T-helper 2 cell (primary cell): ENCODE measurements around the gene ALOX15.
A peak's percentile ranks its signal among the peaks of the same experiment; 100 is the strongest.
"Not testable (repeated sequence)": the region's sequence is repeated elsewhere in the genome, so short reads cannot be mapped to it uniquely, and the experiment has no call there.

ENCODE experiments used
- DNase-seq, 5 experiments: peaks; one replicate each; pipeline versions ENCODE4 v3.0.0 to v3.0.0-alpha.2; 2012 to 2022

Gene ALOX15

DNA sequence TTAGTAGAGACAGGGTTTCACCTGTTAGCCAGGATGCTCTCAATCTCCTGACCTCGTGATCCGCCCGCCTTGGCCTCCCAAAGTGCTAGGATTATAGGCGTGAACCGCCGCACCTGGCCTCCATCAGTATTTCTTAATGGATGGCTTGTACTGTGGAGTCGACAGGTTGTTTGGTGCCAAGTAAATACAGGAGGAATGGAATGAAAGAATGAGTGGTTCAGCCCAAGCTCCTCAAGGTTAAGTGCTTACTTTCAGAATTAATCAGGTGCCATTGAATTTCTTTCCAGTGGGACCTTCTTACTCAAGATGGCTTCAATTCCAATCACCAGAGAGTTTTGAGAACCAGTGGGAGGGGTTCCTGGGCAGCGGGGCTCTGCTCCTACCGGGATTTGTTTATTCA lies 25.0 kb downstream of the ALOX15 start:
- no peak for DNase-seq

DNA sequence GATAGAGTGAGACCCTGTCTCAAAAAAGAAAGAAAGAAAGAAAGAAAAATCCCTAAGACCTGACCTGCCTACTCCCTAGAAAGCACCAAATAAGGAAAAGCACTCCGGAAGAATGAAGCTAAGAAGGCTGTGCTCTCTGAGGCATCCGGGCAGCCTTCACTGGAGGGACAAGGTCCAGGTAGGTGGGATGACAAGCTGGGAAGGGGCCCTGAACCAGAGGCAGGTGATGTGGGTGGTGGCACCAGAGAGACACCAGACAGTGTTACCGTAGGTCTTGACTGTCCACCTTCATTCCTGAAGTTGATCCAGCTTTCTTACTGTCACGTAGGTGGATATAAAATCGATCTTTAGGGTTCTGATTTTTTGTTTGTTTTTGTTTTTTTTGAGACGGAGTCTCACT lies 30.8 kb downstream of the ALOX15 start:
- DNase-seq = no peak

DNA sequence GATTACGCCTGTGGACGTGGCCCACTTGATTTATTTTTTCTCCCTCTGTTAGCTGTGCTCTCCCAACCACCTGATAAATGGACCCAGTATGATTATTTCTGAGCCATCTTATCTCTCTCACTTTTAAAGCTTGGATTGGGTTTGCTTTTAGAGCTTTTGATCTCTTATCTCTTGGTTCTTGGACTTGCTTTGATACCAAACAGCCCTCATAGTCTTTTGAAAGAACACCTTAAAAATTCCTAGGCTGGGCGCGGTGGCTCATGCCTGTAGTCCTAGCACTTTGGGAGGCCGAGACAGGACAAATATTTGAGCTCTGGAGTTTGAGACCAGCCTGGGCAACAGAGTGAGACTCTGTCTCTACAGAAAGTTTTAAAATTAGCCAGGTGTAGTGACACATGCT lies 31.3 kb downstream of the ALOX15 start:
- no peak for DNase-seq

DNA sequence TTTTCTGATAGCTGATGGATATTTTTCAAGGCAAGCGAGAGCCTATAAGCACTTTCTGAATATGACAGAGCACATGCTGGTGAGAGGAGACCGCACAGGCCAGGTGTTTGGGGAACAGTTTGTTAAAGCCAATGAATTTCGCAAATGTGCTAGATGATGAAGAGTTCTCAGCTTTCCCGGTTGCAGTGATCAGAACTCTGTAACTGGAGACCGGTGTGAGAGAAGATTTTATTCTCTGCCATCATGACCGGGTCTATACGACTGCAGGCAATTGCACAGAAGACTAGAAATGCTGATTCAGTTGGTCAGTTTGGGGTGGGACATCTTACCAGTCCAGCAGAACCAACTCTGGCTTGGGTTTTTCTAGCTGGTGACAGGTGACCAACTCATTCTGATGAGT lies 31.7 kb downstream of the ALOX15 start:
- no peak for DNase-seq

DNA sequence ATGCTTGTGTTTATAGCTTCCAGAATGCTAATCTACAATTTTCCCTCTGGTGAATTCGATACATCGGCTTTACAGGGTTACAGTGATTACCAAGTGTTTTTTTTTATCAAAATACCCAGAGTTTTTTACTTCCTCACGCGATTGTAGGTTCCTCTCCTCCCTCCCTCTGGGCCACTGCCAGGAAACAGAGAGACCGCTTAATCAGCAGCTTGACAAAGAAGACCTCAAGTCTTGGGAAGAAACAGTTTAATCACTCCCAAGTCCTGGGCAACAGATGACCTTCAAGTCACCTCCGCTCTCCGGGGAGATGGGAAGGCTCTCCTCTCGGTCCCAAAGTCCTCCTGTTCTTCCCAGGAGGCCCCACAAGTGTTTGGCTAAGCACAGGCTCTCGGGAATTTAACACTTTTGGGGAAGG lies 33.7 kb downstream of the ALOX15 start:
- DNase-seq = no peak

DNA sequence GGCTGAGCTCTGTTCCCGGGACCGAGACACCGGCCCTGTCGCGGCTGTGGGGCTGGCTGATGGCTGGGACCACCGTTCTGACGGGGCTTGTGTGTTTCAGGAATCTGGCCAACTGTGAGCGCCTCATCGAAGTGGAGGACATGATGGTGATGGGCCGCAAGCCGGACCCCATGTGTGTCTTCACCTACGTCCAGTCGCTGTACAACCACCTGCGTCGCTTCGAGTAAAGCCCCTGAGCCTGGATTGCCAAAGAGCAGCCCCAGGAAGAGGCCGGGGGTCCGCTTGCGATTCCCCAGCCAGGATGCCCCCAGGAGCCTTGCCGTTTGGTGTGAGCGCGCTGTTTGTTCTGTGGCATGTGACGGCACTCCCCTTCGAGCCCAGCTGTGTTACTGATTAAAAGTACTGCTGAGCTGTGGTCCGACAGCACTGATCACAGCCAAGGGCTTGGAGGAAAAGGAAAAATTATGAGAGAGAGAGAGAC lies 34.2 kb downstream of the ALOX15 start:
- no peak for DNase-seq

DNA sequence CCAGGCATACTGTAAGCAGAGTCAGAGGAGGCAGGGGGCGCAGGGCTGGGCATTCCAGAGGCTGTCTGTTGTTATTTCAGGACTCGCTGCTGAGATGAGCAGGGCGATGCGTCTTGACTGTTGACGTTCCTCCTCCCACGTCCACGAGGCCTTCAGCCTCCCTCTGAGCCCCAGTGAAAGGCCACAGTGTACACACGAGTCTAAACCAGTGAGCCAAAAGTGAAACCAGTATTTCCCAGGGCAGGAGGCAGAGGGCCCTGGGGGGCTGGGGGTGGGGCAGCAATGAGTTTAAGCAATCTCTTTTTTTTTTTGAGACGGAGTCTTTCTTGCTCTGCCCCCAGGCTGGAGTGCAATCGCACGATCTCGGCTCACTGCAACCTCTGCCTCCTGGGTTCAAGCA lies 35.7 kb downstream of the ALOX15 start:
- DNase-seq = no peak

DNA sequence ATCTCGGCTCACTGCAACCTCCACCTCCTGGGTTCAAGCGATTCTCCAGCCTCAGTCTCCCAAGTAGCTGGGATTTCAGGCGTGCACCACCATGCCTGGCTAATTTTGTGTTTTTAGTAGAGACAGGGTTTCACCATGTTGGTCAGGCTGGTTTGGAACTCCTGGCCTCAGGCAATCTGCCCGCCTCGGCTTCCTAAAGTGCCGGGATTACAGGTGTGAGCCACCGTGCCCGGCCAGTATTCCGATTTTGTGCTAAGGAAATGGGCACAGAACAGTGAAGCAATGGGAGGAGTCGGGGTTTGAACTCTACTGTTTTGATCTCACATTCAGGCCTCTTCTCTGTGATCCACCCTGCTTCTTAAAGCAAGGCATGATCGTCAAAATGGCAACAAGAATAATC lies 36.7 kb downstream of the ALOX15 start:
- not testable (repeated sequence) for DNase-seq

DNA sequence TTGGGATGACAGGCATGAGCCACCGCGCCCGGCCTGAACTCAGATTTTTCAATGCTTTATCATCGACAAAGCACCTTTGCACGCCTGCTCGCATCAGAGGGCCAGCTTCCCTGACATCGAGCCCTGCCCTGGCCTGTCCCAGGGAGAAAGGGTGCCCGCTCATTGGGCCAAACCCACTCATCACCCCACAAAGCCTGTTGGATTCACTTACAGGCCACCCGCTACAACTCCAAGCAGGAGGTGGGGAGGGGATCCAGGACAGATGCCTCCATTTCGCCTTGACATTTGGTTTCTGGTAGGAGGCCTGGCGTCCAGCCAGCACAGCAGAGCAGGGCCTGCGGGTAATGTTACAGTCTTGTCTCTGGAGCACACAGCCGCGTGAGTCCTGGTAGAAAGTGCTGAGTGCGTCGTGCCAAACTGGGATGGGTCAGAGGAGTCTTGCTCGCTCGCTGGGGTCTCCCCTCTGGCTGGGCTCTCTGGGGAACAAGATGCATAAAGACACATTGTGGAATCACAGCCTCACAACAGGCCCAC lies 37.3 kb downstream of the ALOX15 start:
- DNase-seq = no peak

DNA sequence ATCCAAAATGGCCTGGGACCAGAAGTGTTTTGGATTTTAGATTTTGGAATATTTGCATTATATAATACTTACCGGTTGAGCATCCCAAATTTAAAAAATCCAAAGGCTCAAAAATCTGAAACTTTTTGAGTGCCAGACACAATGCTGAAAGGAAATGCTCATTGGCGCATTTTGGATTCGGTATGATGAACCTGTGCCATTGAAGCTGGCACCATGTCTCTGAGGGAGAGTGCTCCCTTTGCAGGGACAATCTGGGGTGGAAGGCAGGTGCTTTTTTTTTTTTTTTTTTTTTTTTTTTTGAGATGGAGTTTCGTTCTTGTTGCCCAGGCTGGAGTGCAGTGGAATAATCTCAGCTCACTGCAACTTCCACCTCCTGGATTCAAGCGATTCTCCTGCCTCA lies 39.4 kb downstream of the ALOX15 start:
- no peak for DNase-seq

DNA sequence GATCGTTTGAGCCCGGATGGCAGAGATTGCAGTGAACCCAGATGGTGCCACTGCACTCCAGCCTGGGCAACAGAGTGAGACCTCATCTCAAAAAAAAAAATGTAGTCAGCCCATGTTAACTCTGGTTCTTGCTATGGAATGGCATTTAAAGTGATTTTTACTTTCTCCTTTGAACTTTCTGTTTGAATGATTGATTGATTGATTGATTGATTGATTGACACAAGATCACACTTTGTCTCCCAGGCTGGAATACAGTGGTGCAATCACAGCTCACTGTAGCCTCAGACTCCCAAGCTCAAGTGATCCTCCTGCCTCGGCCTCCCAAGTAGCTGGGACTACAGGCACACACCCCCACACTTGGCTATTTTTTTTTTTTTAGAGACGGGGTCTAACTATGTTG lies 40.2 kb downstream of the ALOX15 start:
- no peak for DNase-seq

DNA sequence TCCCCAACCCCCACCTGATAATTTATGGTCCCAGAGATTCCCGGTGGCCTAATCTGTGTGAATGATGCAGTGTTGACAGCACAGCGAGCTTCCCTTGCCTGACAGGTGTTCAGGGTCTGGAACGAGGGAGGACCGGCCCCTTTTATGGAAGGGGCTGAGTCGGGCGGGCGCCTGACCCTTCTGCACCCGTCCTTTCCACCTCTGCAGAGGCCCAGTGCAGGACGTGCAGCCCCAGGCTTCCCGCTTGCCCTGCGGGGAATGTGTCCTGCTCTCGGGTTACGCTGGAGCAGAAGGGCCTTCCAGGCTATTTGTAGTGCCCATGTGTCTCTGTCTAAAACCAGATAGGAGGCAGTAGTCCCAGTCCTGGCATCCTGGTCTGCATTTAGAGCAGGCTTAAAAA lies 40.9 kb downstream of the ALOX15 start:
- no peak for DNase-seq

DNA sequence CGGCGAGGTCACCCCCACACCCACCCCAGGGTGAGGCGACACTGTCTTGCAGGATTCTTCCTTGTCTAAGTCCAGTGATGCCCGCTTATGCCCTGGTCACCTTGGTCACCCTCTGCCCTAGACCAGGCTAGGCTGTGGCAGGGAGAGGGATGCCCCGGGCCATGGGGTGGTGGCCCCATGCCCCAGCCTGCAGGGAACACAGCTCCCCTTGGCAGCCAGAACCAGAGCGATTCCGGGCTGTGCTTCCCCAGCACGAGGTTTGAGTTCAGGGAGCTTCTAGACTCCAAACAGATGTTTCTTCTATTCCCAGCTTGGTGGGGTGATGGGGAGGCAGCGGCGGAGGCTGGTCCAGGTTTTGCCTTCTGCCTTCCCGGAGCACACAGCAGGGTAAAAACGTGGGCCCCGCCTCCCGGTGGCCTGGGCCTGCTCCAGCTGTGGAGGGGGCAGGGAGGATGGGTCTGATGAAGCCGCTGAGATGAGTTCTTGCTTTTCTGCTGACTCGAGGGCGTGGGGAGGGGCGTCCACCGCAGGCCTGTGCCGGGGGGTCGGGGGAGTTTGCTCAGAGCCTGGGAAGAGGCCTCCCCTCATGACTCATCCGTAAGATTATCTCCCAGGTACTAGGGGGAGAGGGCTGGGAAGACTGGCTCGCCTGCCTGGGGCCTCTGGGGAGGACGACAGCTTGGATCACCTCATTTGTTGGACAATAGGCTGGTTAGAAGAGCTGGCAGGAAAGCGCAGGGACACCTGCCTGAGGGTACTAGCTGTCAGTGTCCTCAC lies 41.8 kb downstream of the ALOX15 start:
- no peak for DNase-seq

DNA sequence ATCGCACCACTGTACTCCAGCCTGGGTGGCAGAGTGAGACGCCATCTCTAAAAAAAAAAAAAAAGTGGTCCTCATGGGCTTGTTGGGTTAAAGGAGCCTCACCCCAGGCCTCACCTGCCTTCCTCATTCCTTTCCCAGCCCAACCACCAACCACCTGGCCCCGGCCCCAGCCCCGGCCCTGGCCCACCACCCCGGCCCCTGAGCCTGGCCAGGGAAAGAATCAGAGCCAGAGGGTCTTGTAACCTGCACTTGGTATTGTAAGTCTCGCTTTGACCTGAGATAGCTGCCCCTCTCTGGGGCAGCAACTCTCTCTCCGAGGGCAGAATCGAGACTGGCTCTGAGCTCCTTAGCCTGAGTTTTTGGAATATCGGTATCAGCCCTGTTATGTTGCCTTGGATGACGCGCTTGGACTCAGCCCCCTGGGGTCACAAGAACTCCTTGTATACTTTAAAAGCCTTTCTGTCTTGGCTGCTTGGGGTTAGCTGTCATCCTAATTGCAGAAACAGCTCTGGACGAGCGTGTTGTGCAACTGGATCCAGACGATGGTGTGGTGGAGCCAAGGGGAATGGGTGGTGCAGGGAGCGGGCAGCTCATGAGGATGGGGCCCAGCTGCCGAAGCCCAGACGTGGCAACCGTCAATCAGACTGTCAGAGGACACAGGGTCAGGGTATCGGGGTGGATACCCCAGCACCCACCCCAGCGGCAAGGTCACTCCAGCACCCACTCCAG lies 42.5 kb downstream of the ALOX15 start:
- no peak for DNase-seq

DNA sequence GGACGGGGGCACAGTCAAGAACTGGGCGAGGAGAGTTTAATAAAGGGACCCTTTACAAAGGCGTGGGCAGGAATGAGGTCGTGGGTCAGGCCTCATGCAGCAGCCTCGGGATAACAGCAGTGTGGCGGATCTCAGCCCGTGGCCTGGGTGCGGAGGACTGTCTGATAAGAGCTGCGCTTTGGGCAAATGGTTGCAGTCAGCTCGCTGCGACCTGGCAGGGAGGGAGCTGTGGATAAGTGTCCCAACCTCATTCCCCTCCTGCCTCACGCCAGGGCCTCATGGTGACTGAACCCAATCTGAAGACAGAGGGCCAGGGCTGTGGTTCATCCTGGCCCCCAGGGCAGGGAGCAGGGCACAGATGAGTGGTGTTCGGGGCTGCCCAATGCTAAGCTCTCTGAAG lies 43.5 kb downstream of the ALOX15 start:
- no peak for DNase-seq

DNA sequence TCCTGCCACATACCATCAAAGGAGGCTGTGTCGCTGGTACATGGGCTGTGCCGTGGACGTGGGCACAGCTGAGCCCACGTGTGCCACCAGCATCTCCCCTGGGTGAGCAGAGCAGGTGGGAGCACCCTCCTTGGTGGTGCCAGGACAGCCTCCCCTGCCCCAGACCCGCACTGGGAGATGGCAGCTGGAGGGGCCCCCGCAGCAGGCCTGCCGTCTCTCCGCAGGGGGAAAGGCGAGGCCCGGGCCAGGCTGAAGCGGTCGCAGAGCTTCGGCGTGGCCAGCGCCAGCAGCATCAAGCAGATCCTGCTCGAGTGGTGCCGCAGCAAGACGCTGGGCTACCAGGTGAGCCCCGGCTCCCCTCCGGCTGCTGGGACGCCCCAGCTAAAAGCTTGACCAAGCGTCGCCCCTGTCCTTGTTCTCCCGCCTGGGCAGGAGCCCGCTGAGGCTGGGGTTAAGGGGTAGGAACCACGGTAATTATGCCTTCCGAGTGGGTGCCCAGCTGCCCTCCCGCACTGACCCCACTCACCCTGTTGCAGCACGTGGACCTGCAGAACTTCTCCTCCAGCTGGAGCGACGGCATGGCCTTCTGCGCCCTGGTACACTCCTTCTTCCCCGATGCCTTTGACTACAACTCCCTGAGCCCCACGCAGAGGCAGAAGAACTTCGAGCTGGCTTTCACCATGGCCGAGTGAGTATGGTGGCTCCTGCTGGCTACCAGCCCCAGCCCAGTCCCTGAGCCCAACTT lies 44.7 kb downstream of the ALOX15 start:
- DNase-seq = no peak

DNA sequence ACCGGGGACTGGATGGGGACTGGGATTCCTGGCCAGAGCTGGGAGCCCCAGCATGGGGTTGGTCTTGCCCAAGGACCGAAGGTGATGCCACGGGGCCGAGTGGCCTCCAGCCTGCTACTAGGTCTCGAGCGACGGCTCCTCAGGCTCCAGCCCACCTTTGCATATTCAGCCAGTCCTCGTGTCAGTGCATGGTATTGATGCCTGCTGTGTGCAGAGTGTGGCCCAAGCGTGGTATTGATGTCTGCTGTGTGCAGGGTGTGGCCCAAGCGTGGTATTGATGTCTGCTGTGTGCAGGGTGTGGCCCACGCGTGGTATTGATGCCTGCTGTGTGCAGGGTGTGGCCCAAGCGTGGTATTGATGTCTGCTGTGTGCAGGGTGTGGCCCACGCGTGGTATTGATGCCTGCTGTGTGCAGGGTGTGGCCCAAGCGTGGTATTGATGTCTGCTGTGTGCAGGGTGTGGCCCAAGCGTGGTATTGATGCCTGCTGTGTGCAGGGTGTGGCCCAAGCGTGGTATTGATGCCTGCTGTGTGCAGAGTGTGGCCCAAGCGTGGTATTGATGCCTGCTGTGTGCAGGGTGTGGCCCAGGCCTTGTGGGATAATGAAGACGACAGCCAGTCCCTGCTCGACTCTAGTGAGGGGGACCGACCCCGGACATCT lies 45.7 kb downstream of the ALOX15 start:
- not testable (repeated sequence) for DNase-seq

DNA sequence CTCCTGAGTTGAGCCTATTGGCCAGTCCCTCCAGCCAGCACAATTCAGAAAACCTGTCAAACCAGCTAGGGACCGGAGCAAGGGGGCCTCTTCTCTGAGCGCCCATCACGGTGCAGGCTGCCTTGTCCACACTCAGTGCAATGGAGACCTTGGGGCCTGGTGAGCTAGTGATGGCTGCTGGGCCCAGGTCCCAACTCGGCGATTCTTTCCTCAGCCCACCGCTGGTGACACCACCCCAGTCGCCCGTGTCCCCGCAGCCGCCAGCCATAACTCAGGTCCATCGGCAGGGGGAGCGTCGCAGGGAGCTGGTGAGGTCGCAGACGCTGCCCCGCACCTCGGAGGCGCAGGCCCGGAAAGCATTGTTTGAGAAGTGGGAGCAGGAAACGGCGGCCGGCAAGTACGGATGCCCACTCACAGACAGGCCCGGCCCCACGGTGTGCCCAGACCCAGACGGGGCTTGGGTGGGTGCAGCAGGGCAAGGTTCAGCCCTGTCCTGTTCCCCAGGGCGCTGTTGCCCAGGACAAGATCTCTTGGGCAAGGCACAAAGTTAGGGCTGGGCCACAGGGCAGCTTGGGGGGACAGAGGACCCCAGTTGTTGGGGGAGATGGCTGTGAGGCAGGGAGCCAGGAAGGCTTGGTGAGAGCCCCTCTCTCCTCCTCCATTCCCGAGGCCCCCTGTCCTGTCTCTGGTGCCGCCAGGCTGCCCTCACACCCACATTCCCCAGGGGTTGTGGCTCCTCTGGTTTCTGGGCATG lies 46.4 kb downstream of the ALOX15 start:
- peak in 1 of 5 experiments; percentile 49 for DNase-seq

DNA sequence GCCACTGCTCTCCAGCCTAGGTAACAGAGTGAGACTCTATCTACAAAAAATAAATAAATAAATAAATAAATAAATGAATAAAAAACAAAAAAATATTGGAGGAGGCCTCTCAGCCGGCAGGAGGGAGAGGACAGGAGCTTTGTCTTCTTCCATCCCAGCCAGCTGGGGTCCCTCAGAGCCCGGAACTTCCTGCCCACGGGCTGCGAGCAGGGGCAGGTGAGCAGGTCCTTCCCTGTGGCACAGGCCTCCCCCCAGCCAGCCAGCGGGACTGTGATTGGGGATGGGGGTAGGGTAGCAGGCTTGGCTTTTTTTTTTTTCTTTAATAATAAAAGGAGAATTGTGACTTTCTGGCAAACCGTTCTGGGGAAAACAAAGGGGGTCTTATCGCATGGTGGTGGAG lies 47.1 kb downstream of the ALOX15 start:
- DNase-seq = no peak

DNA sequence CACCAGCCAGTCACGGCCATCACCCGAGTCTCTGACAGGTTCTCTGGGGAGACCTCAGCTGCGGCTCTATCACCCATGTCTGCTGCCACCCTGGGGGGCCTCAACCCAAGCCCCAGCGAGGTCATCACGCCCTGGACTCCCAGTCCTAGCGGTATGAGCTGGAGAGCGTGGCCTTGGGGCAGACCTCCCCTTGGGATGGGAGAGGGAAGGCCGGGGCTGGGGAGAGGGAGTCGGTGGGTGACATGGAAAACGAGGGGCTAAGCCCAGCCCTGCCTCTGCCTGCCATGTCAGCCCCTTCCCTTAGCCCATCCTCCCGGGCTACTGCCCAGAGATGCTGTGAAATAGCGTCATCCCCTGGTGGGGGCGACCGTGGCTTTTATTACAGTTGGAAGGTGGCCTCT lies 48.5 kb downstream of the ALOX15 start:
- DNase-seq = no peak

DNA sequence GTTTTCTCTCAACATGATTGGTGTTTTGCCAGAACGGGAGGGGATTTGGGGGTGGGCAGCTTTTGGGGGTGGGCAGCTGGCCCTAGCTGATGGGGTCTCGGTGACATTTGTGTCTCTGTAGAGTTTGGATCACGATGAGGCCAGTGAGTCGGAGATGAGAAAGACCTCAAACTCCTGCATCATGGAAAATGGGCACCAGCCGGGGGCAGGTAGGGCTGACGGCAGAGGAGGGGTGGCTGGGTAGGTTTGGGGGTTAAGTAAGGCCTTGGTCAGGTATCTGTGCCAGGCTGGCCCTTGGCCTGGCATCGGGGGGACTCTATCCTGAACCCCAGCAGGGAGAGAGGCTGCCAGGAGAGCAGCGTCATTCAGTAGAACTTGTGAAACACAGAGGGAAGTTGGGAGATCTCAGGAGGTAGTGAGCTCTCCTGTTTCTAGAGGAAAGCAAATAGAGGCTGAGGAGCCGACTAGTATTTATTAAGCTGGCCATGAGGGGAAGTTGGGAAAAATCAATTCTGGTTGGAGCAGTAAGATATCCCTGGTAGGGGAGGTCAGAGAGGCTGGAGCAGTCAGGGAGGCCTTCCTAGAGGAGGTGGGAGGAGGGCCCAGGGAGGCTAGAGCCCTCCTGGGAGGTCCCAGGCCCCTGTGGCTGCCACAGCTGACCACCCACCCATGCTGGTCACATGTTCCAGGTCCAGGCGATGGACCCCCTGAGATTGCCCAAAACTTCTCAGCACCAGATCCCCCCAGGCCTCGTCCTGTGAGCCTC lies 49.1 kb downstream of the ALOX15 start:
- no peak for DNase-seq
